Endothelial cell of umbilical vein (primary cell): ENCODE results near the gene CCK. TPM values are rescaled to one million over a fixed set of nuclear protein-coding genes. Genes with fewer than 3 reads are reported as not detected.

Experiments
- BruUV-seq: library from RNA; stranded (reverse); fragments of 400-500 nt; replicated peaks from 2 replicates; lab custom pipeline; 2021; lab: Mats Ljungman, UMichigan
- CTCF ChIA-PET: fragments of 300-600, 350-600 bp; sonication (Branson Sonifier 250); formaldehyde crosslinking; loops from one replicate; lab custom pipeline; 2021; ENCODE audit warnings: antibody characterized with exemption, inconsistent platforms; lab: Charles Lee
- POLR2A ChIA-PET: fragments of 300-600, 350-600 bp; sonication (Branson Sonifier 250); formaldehyde crosslinking; loops from one replicate; lab custom pipeline; 2021; ENCODE audit warnings: antibody characterized with exemption, inconsistent platforms; lab: Charles Lee
- DNase-seq: peaks from one replicate; pipeline ENCODE4 v3.0.0-alpha.2; 2011; ENCODE audit warnings: low read depth, low spot score
- FAIRE-seq: peaks from 2 replicates; lab custom pipeline; 2011; peaks lifted over from hg19 to GRCh38; lab: Jason Lieb, UNC
- H2AFZ ChIP-seq: 2 replicates; pipeline ENCODE4 v1.6.0; 2012; ENCODE audit warnings: low read depth, low read length, control low read depth, inconsistent platforms
- H3K27ac ChIP-seq: 2 replicates; pipeline ENCODE4 v1.5.1; 2011; ENCODE audit warnings: low read depth, mild to moderate bottlenecking, control low read depth, low read length, moderate library complexity; ENCODE audit not compliant: insufficient read depth
- H3K27me3 ChIP-seq, 2 experiments: 2 replicates each; pipeline versions ENCODE4 v1.6.0 to v1.6.1; 2011; ENCODE audit warnings: low read length in 2 of 2, mixed read lengths in 1 of 2; ENCODE audit not compliant: control insufficient read depth in 2 of 2, insufficient read depth in 2 of 2
- H3K36me3 ChIP-seq, 2 experiments: 2 replicates in 1 of 2; 3 replicates in 1 of 2; pipeline ENCODE4 v1.5.1; 2011; ENCODE audit warnings: low read length in 2 of 2, mild to moderate bottlenecking in 1 of 2, moderate library complexity in 1 of 2; ENCODE audit not compliant: control insufficient read depth in 2 of 2, insufficient read depth in 2 of 2; ENCODE audit errors: extremely low read depth in 1 of 2
- H3K4me1 ChIP-seq: 3 replicates; pipeline ENCODE4 v1.5.1; 2011; ENCODE audit warnings: mild to moderate bottlenecking, low read length; ENCODE audit not compliant: control insufficient read depth, insufficient read depth; ENCODE audit errors: extremely low read depth
- H3K4me2 ChIP-seq: 2 replicates; pipeline ENCODE4 v1.6.1; 2011; ENCODE audit warnings: low read length, control low read depth, mixed read lengths; ENCODE audit not compliant: insufficient read depth
- H3K4me3 ChIP-seq, 3 experiments: fragments of 200-600 bp in 1 of 3; sonication (generic), shearing (Covaris generic) in 1 of 3; replicated peaks in 1 of 3; 2 replicates each; pipeline ENCODE4 v1.5.1; 2011 to 2016; ENCODE audit warnings: control low read depth in 3 of 3, low read length in 3 of 3, mild to moderate bottlenecking in 2 of 3, inconsistent platforms in 1 of 3, low read depth in 1 of 3, moderate library complexity in 1 of 3; ENCODE audit not compliant: insufficient read depth in 1 of 3
- H3K79me2 ChIP-seq: 2 replicates; pipeline ENCODE4 v1.6.0; 2012; ENCODE audit warnings: low read length, inconsistent platforms; ENCODE audit not compliant: control insufficient read depth, insufficient read depth
- H3K9ac ChIP-seq: replicated peaks from 2 replicates; pipeline ENCODE3; 2011; ENCODE audit warnings: low read length, control low read depth; ENCODE audit not compliant: insufficient read depth; ENCODE audit errors: extremely low read depth
- H3K9me1 ChIP-seq: replicated peaks from 3 replicates; pipeline ENCODE4 v1.6.0; 2011; ENCODE audit warnings: mild to moderate bottlenecking, low read length; ENCODE audit not compliant: control insufficient read depth, insufficient read depth; ENCODE audit errors: extremely low read depth
- H3K9me3 ChIP-seq: replicated peaks from 2 replicates; pipeline ENCODE4 v1.5.1; 2012; ENCODE audit warnings: low read length, inconsistent platforms; ENCODE audit not compliant: control insufficient read depth, insufficient read depth
- H4K20me1 ChIP-seq: replicated peaks from 2 replicates; pipeline ENCODE3; 2011; ENCODE audit warnings: mild to moderate bottlenecking, low read length; ENCODE audit not compliant: control insufficient read depth, insufficient read depth; ENCODE audit errors: extremely low read depth
- EZH2 ChIP-seq: IDR thresholded peaks from 2 replicates; pipeline ENCODE4 v1.6.1; 2012; ENCODE audit warnings: borderline replicate concordance, low read depth, mild to moderate bottlenecking, moderate library complexity, low read length, inconsistent platforms; ENCODE audit not compliant: severe bottlenecking
- FOS ChIP-seq: IDR thresholded peaks from 2 replicates; pipeline ENCODE4 v1.6.1; 2011; ENCODE audit warnings: mild to moderate bottlenecking, low read length, moderate library complexity, borderline replicate concordance; ENCODE audit not compliant: insufficient read depth
- GATA2 ChIP-seq: IDR thresholded peaks from 2 replicates; pipeline ENCODE4 v1.7.0; 2011; ENCODE audit warnings: low read depth, mild to moderate bottlenecking, moderate library complexity, mixed read lengths, low read length; ENCODE audit not compliant: insufficient read length, insufficient read depth
- JUN ChIP-seq: IDR thresholded peaks from 2 replicates; pipeline ENCODE4 v1.6.1; 2011; ENCODE audit warnings: borderline replicate concordance, low read depth; ENCODE audit not compliant: insufficient read length, insufficient read depth
- MYC ChIP-seq: IDR thresholded peaks from one replicate; pipeline ENCODE4 v1.6.1; 2011; ENCODE audit warnings: mild to moderate bottlenecking, low read depth, low read length
- POLR2A ChIP-seq: IDR thresholded peaks from 2 replicates; pipeline ENCODE4 v1.6.1; 2012; ENCODE audit warnings: low read depth, mild to moderate bottlenecking, control low read depth, low read length
- POLR2AphosphoS5 ChIP-seq: IDR thresholded peaks from 2 replicates; pipeline ENCODE4 v1.6.1; 2012; ENCODE audit warnings: low read depth, mild to moderate bottlenecking, control low read depth, low read length, moderate library complexity; ENCODE audit not compliant: insufficient read depth
- dilution Hi-C: fragments of 300-500 bp; cut with MboI; formaldehyde crosslinking; loops from one replicate; pipeline ENCODE4 v1.15.0; 2019; ENCODE audit warnings: low sequenced_read_pairs; ENCODE audit not compliant: extremely low pct_ligation_motif_present
- intact Hi-C: fragments of 100-400 bp; cut with micrococcal nuclease; formaldehyde crosslinking; loops from one replicate; pipeline ENCODE4 v1.10.0; 2022
- polyA plus RNA-seq, 4 experiments: library from polyadenylated mRNA; depleted of rRNA in 3 of 4; stranded (reverse) in 3 of 4; unstranded in 1 of 4; fragments of >200 nt; gene quantifications; 2 replicates each; pipeline versions ENCODE4 v1.2.1 to v1.2.3, GENCODE V29; 2011 to 2012; ENCODE audit warnings: missing spikeins in 1 of 4
- total RNA-seq: library from RNA; stranded (reverse); gene quantifications from 2 replicates; pipeline ENCODE4 v1.2.3, GENCODE V29; 2021
- TF ChIP-seq, protein P1 (sequence below), 2 donors: IDR thresholded peaks; 1 replicate in 1 of 2; 2 replicates in 1 of 2; pipeline ENCODE4 v1.5.1; 2011; ENCODE audit warnings: low read length in 2 of 2, mild to moderate bottlenecking in 2 of 2, moderate library complexity in 2 of 2, control low read depth in 1 of 2, inconsistent platforms in 1 of 2, low read depth in 1 of 2; ENCODE audit not compliant: insufficient read depth in 1 of 2; ENCODE audit errors: extremely low read depth in 1 of 2
- TF ChIP-seq, protein P2 (sequence below): IDR thresholded peaks from 2 replicates; pipeline ENCODE4 v1.6.1; 2011; ENCODE audit not compliant: insufficient read depth, insufficient read length

The CCK gene
- total and polyA plus RNA-seq, 2 donors (not counting 3 experiments of a cell fraction or from before 2014, with no cell fraction given): not detected

DNA sequence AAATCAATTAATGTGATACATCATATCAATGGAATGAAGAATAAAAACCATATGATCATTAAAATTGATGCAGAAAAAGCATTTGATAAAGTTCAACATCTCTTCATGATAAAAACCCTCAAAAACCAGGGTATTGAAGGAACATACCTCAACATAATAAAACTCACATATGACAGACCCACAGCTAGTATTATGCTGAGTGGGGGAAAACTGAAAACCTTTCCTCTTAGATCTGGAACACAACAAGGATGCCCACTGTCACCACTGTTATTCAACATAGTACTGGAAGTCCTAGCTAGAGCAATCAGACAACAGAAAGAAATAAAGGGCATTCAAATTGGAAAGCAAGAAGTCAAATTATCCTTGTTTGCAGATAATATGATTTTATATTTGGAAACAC is 30.5 kb downstream of the CCK start:
- POLR2A ChIA-PET: no interaction called here
- DNase-seq: no peak
- intact Hi-C loops: no loop called here
- H3K9me1 ChIP-seq: no peaks in the 10 kb centered on the region
- H4K20me1 ChIP-seq: no peaks in the 10 kb centered on the region
- H2AFZ ChIP-seq: no peak overlapping the region
- no peak overlapping the region for H3K9ac ChIP-seq
- H3K36me3 ChIP-seq: no peaks in the 10 kb centered on the region
- TF ChIP-seq FOS: no peak
- TF ChIP-seq GATA2: no peak
- no peak for TF ChIP-seq POLR2A
- H3K27ac ChIP-seq: no peak overlapping the region
- BruUV-seq: no TSS peak
- CTCF ChIA-PET: no interaction called here
- H3K27me3 ChIP-seq: peaks cover 7 to 11% of the 10 kb centered on the region in 2 experiments
- FAIRE-seq: no peak
- no peak overlapping the region for H3K4me2 ChIP-seq
- no peak overlapping the region for H3K4me3 ChIP-seq
- no peaks in the 10 kb centered on the region for H3K9me3 ChIP-seq
- dilution Hi-C loops: no loop called here
- no peaks in the 10 kb centered on the region for H3K79me2 ChIP-seq
- H3K4me1 ChIP-seq: no peaks in the 10 kb centered on the region

DNA sequence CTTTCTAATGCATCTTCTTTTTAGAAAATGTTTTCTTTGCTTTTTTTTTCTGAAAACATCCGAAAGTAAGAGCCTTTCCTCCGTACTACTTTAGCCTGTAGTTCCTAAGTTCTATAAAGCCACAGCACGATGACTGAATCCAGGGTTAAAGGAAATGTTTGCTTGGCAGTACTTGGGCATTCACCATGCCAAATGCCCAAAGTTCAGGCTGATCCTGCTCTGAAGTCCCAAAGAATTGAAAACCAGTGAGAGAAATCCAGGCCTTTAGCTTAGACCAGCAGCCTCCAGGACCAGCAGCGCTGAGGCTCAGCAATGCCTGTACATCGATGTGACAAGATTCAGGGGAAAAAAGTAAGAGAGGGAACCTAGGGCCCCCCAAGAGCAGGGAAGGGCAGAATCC is 35.1 kb downstream of the CCK start:
- DNase-seq (no peak), FAIRE-seq (no peak)
- BruUV-seq: no TSS peak
- no peaks in the 10 kb centered on the region for H3K9me3 ChIP-seq
- H4K20me1 ChIP-seq: no peaks in the 10 kb centered on the region
- no peak overlapping the region for H3K4me2 ChIP-seq
- TF ChIP-seq JUN: no peak
- no peak for TF ChIP-seq GATA2
- TF ChIP-seq, protein P1, sequence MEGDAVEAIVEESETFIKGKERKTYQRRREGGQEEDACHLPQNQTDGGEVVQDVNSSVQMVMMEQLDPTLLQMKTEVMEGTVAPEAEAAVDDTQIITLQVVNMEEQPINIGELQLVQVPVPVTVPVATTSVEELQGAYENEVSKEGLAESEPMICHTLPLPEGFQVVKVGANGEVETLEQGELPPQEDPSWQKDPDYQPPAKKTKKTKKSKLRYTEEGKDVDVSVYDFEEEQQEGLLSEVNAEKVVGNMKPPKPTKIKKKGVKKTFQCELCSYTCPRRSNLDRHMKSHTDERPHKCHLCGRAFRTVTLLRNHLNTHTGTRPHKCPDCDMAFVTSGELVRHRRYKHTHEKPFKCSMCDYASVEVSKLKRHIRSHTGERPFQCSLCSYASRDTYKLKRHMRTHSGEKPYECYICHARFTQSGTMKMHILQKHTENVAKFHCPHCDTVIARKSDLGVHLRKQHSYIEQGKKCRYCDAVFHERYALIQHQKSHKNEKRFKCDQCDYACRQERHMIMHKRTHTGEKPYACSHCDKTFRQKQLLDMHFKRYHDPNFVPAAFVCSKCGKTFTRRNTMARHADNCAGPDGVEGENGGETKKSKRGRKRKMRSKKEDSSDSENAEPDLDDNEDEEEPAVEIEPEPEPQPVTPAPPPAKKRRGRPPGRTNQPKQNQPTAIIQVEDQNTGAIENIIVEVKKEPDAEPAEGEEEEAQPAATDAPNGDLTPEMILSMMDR (IDR thresholded peaks at IDR 0.05; ENCODE audit: extremely low read depth in 1 of 2, insufficient read depth in 1 of 2, low read depth in 1 of 2, low read length in 2 of 2): no peak
- TF ChIP-seq, protein P2, sequence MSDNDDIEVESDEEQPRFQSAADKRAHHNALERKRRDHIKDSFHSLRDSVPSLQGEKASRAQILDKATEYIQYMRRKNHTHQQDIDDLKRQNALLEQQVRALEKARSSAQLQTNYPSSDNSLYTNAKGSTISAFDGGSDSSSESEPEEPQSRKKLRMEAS: no peak
- no peak for TF ChIP-seq EZH2
- no peak for TF ChIP-seq POLR2AphosphoS5
- TF ChIP-seq FOS: no peak
- TF ChIP-seq MYC: no peak
- TF ChIP-seq POLR2A: no peak
- POLR2A ChIA-PET: no interaction called here
- no peak overlapping the region for H3K9ac ChIP-seq
- intact Hi-C loops (loop anchor here (1.0 kb wide), 2 partner anchors 213 to 309 kb away; no protein-coding TSS in a partner anchor), dilution Hi-C loops (no loop called here)
- no peak overlapping the region for H3K27ac ChIP-seq
- CTCF ChIA-PET: interaction anchor here (1.0 to 3.1 kb wide), 4 partner anchors 17 to 316 kb away, joined by 6 to 80 read pairs (median 25); no protein-coding TSS in a partner anchor
- peaks cover 7 to 8% of the 10 kb centered on the region in 2 experiments for H3K27me3 ChIP-seq
- H3K79me2 ChIP-seq: no peaks in the 10 kb centered on the region
- no peaks in the 10 kb centered on the region for H3K36me3 ChIP-seq
- H3K9me1 ChIP-seq: no peaks in the 10 kb centered on the region
- H3K4me3 ChIP-seq: no peak overlapping the region
- H2AFZ ChIP-seq: no peak overlapping the region
- no peaks in the 10 kb centered on the region for H3K4me1 ChIP-seq
